C1 segment of cervical spinal cord (tissue), 14 donors: ENCODE measurements around the gene CUBN.

ENCODE experiments used
- DNase-seq, 14 donors: peaks; one replicate each; lab custom pipeline; 2025; lab: John Stamatoyannopoulos, UW

Gene CUBN

GRCh38 chr10:16919121-16919982 lies 210.3 kb downstream of the CUBN start:
- DNase-seq = no peak

GRCh38 chr10:16916496-16916895 lies 213.1 kb downstream of the CUBN start:
- no peak for DNase-seq

- DNase-seq = no peak
These were observed 214.3 kb downstream of the CUBN start for GRCh38 chr10:16915300-16915699.

- no peak for DNase-seq
These were observed 216.3 kb downstream of the CUBN start for GRCh38 chr10:16913266-16913665.

GRCh38 chr10:16910793-16911164 lies 218.8 kb downstream of the CUBN start:
- DNase-seq = no peak

- DNase-seq = no peak
These were observed 219.4 kb downstream of the CUBN start for GRCh38 chr10:16909961-16910792.

- DNase-seq = no peak
These were observed 220.3 kb downstream of the CUBN start for GRCh38 chr10:16909271-16909767.

- no peak for DNase-seq
These were observed 221.9 kb downstream of the CUBN start for GRCh38 chr10:16907687-16908086.

GRCh38 chr10:16905320-16905719 lies 224.3 kb downstream of the CUBN start:
- DNase-seq = no peak

GRCh38 chr10:16904639-16905061 lies 225.0 kb downstream of the CUBN start:
- no peak for DNase-seq

GRCh38 chr10:16904049-16904448 lies 225.6 kb downstream of the CUBN start:
- no peak for DNase-seq

GRCh38 chr10:16902606-16903005 lies 227.0 kb downstream of the CUBN start:
- DNase-seq = no peak

- DNase-seq = no peak
These were observed 228.5 kb downstream of the CUBN start for GRCh38 chr10:16901106-16901505.

- no peak for DNase-seq
These were observed 232.6 kb downstream of the CUBN start for GRCh38 chr10:16896993-16897392.

- no peak for DNase-seq
These were observed 234.8 kb downstream of the CUBN start for GRCh38 chr10:16894821-16895220.

GRCh38 chr10:16893664-16894063 lies 235.9 kb downstream of the CUBN start:
- no peak for DNase-seq

- DNase-seq = peak in 6 of 14 donors; percentile 0 to 21 (median 10)
These were observed 238.0 kb downstream of the CUBN start for GRCh38 chr10:16891375-16892313.

GRCh38 chr10:16890691-16891090 lies 238.9 kb downstream of the CUBN start:
- DNase-seq = no peak

GRCh38 chr10:16887565-16887964 lies 242.0 kb downstream of the CUBN start:
- DNase-seq = no peak

GRCh38 chr10:16886031-16886430 lies 243.6 kb downstream of the CUBN start:
- no peak for DNase-seq

GRCh38 chr10:16884497-16884896 lies 245.1 kb downstream of the CUBN start:
- DNase-seq = no peak
